AG09319 (cell line): ENCODE measurements around the gene CARMIL1.

Experiments used
- DNase-seq: peaks from one replicate; pipeline ENCODE4 v3.0.0-alpha.2; 2010; ENCODE audit warnings: low read depth; ENCODE audit errors: extremely low read depth
- TF ChIP-seq, protein P1 (sequence below): IDR thresholded peaks from 2 replicates; pipeline ENCODE4 v1.5.1; 2011; ENCODE audit warnings: low read depth, mild to moderate bottlenecking, inconsistent platforms, low read length, moderate library complexity

CARMIL1 gene

DNA sequence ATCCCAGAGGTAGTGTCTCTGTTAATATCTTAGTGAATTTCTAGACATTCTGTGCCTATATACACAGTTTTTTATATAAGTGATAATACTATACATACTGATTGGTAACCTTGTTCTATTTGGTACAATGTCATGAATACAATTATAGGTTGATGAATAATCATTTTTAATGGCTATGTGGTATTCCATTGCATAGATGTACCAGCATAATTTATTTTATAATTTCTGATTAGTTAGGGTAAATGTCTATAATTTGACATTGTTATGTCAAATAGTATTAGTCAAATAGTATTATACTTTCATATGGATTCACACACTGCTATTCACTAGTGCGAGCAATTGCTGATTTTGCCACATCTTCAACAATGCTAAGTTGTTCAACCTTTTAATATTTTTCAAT is 262.1 kb downstream of the CARMIL1 start:
- TF ChIP-seq, protein P1, sequence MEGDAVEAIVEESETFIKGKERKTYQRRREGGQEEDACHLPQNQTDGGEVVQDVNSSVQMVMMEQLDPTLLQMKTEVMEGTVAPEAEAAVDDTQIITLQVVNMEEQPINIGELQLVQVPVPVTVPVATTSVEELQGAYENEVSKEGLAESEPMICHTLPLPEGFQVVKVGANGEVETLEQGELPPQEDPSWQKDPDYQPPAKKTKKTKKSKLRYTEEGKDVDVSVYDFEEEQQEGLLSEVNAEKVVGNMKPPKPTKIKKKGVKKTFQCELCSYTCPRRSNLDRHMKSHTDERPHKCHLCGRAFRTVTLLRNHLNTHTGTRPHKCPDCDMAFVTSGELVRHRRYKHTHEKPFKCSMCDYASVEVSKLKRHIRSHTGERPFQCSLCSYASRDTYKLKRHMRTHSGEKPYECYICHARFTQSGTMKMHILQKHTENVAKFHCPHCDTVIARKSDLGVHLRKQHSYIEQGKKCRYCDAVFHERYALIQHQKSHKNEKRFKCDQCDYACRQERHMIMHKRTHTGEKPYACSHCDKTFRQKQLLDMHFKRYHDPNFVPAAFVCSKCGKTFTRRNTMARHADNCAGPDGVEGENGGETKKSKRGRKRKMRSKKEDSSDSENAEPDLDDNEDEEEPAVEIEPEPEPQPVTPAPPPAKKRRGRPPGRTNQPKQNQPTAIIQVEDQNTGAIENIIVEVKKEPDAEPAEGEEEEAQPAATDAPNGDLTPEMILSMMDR = no peak
- no peak for DNase-seq

DNA sequence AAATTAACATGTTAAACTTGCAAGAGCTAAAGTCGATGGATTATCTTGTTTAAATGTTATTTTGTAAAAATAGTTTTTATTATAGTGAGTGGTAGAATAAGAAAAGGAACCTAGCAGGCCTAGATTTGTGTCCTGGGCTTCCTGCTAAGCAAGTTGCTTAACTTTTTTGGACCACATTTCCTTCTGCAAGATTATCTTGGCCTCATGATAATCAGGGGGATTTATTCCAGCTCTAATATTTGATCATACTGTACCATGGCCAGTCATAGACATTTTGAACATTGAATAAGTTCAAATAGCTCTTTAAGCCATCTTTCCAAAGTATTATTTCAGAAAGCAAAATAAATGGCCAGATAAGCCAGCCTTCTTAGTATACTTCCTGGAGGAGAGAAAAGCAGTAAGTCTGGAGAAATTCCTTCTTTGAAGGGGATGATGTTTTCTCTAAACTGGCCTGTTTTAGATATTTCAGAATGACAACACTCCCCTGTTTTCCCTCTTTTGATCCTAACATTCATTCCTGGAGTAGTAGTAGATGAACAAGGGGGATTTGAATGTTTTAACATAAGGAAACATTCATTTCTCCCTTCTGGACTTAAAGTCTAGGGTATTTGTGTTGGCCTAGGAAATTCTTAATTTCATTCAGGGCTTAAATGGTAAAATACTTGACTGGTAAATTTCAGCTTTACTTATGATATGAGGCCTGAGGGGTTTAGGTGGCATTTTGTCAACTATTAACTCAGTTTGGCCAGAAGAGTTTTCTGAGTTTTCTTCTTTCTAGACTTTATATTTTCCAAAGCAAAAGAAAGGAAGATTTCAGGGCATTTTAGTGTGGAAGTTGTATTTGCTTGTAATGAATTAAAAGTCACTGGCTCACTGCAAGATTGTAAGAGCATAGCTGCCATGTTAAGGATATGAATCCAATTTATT is 264.1 kb downstream of the CARMIL1 start:
- no peak for DNase-seq
- TF ChIP-seq, protein P1 = no peak

DNA sequence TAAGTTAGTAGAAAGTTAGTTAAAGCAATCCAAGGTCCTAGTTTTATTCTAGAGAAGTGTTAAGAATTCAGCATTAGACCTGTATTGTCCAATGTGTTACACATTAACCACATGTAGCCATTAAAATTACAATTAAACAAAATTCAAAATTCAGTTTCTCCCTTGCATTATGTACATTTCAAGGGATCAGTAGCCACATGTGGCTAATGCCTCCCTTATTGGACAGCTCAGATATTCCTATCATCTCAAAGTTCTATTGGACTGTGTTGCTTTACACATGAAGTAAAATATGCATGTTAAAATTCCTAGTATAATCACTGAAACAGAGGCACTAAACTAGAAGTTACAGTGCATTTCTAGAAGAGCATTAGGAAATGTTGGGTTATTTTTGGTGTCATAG is 265.7 kb downstream of the CARMIL1 start:
- TF ChIP-seq, protein P1 = no peak
- no peak for DNase-seq

DNA sequence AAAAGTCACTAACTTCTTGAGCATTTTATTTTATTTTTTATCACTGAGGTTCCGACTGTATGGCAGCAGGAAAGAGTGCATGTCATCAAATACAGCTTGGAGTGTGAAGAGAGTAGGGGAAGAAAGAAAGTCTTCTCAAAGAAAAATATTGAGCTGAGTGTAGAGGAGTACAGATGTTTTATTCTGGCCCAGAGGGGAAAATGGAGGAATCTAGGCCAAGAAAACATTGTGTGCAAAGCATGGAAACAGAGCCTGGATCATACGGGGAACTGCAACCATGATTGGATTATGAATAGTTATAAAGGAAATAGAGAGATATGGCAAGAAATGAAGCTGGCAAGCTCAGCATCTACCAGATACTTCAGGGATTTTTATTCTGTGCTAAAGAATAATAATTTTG is 268.6 kb downstream of the CARMIL1 start:
- no peak for DNase-seq
- TF ChIP-seq, protein P1 = no peak

DNA sequence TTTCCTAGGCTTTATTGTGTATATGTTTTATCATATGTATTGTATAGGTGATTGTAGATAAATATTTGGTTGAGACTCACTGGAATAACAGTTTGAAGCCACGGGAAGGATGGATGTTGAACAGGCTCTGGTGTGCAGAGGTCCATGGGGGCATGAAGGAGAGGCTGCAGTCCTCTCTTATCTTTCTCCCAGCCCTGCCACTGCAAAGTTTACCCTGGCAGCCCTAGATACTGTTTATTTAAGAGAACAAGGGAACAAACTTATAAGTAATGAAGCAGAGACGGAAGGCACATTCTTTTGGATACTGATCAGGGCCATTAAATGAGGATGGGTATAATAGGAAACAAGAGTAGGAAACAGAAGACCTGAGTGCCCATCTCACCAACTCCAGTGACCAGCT is 269.3 kb downstream of the CARMIL1 start:
- TF ChIP-seq, protein P1 = no peak
- DNase-seq = no peak

DNA sequence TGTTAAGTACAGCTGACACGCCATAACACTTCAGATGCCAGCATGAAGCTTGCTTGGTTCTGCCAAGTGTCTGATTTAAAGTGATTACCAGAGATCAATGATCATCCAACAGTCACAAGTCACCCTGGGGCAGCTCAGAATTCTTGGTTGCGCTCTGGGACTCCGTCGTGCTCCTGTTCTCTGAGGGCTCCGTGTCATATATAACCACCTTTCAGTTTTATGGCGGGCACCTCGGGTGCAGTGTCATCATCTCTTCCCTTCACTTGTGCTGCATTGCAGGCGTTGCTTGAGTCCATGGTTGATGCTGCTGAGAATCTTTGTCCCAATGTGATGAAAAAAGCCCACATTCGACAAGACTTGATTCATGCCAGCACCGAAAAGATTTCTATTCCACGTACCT is 271.5 kb downstream of the CARMIL1 start:
- no peak for DNase-seq
- TF ChIP-seq, protein P1 = no peak

DNA sequence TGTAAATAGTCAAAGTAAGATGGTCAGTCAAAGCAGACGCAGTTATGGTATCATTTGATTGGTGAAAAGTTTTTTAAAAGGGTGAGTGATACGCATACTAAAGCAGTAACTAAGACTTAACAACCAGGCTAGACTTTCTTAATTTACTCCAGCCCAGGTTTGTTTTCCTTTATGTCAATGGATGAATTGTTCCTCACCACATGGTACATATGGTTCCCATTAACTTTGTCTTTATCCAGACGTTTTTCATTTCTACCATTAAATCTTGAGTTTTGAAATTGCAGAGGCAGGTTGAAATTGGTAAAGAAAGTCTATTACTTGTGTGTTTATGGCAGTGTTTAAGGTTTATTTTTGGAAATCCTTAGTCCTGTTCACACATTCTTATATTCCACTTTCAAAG is 274.3 kb downstream of the CARMIL1 start:
- peak; percentile 44 for DNase-seq

More for the DNA sequence above, 274.3 kb downstream of the CARMIL1 start:
- TF ChIP-seq, protein P1 = no peak
